DMS153 treated with DMSO at 0.1 percent for 48 hours (cell line): ENCODE measurements around the gene TEDDM1.

Experiments
- DNase-seq: peaks from one replicate; lab custom pipeline; 2025; ENCODE audit not compliant: unreplicated experiment; lab: John Stamatoyannopoulos, UW

Gene TEDDM1

GRCh38 chr1:182407724-182408123, 7.3 kb upstream of the TEDDM1 start:
- DNase-seq, result no peak

GRCh38 chr1:182406012-182406411, 5.5 kb upstream of the TEDDM1 start:
- DNase-seq, result no peak

- no peak for DNase-seq
These were observed 5.1 kb upstream of the TEDDM1 start for GRCh38 chr1:182405578-182405977.

GRCh38 chr1:182404781-182405180, 4.3 kb upstream of the TEDDM1 start:
- DNase-seq, result no peak

GRCh38 chr1:182397653-182398393, 2.6 kb downstream of the TEDDM1 start:
- no peak for DNase-seq

- DNase-seq, result no peak
These were observed 4.6 kb downstream of the TEDDM1 start for GRCh38 chr1:182395906-182396305.

- DNase-seq, result no peak
These were observed 6.3 kb downstream of the TEDDM1 start for GRCh38 chr1:182394055-182394775.

- peak; percentile 78 for DNase-seq
These were observed 8.1 kb downstream of the TEDDM1 start for GRCh38 chr1:182392050-182393028.

- peak; percentile 93 for DNase-seq
These were observed 9.0 kb downstream of the TEDDM1 start, which contains the start of gene GLUL for GRCh38 chr1:182391362-182392049. Gene GLUL (minus strand): TSS chr1:182391790. CDS start chr1:182388737, 3,053 bp downstream.

- no peak for DNase-seq
These were observed 9.5 kb downstream of the TEDDM1 start for GRCh38 chr1:182391028-182391361.

GRCh38 chr1:182389619-182390047, 10.8 kb downstream of the TEDDM1 start:
- no peak for DNase-seq

GRCh38 chr1:182388392-182389134, 11.9 kb downstream of the TEDDM1 start:
- no peak for DNase-seq

- DNase-seq, result no peak
These were observed 12.9 kb downstream of the TEDDM1 start for GRCh38 chr1:182387566-182387965.

- no peak for DNase-seq
These were observed 13.5 kb downstream of the TEDDM1 start for GRCh38 chr1:182386980-182387379.

- no peak for DNase-seq
These were observed 14.3 kb downstream of the TEDDM1 start for GRCh38 chr1:182385885-182386853.

GRCh38 chr1:182384387-182384960, 16.0 kb downstream of the TEDDM1 start:
- DNase-seq, result no peak

GRCh38 chr1:182383934-182384333, 16.5 kb downstream of the TEDDM1 start:
- DNase-seq, result no peak

- no peak for DNase-seq
These were observed 17.3 kb downstream of the TEDDM1 start for GRCh38 chr1:182383037-182383661.
